H7 (cell line): ENCODE measurements around the gene DCP1A. TPM values are rescaled to one million over a fixed set of nuclear protein-coding genes. Genes with fewer than 3 reads are reported as not detected.

Source experiments
- DNase-seq: peaks from one replicate; pipeline ENCODE4 v3.0.0; 2012
- H3K27me3 ChIP-seq: 2 replicates; pipeline ENCODE4 v1.6.0; 2011; ENCODE audit warnings: mild to moderate bottlenecking, low read length; ENCODE audit not compliant: control insufficient read depth, insufficient read depth
- H3K36me3 ChIP-seq: replicated peaks from 2 replicates; pipeline ENCODE4 v1.5.1; 2011; ENCODE audit warnings: low read length; ENCODE audit not compliant: control insufficient read depth, insufficient read depth
- H3K4me3 ChIP-seq: 2 replicates; pipeline ENCODE4 v1.5.1; 2011; ENCODE audit warnings: low read depth, mild to moderate bottlenecking, control low read depth, low read length, moderate library complexity; ENCODE audit not compliant: insufficient read depth
- total RNA-seq: library from RNA; depleted of rRNA; stranded (reverse); fragments of >200 nt; shearing (Covaris generic); gene quantifications from 2 replicates; pipeline ENCODE4 v1.2.3, GENCODE V29; 2014; rRNA removed

Gene DCP1A
- total RNA-seq, 1 experiment from 2014 or later, result 12.9 TPM

- no peaks in the 10 kb centered on the region for H3K27me3 ChIP-seq
- DNase-seq, result peak; percentile 35
- no peak overlapping the region for H3K4me3 ChIP-seq
- peaks cover 88% of the 10 kb centered on the region for H3K36me3 ChIP-seq
Measured at GRCh38 chr3:53238051-53238850, 109.1 kb downstream of the DCP1A start.

DNA sequence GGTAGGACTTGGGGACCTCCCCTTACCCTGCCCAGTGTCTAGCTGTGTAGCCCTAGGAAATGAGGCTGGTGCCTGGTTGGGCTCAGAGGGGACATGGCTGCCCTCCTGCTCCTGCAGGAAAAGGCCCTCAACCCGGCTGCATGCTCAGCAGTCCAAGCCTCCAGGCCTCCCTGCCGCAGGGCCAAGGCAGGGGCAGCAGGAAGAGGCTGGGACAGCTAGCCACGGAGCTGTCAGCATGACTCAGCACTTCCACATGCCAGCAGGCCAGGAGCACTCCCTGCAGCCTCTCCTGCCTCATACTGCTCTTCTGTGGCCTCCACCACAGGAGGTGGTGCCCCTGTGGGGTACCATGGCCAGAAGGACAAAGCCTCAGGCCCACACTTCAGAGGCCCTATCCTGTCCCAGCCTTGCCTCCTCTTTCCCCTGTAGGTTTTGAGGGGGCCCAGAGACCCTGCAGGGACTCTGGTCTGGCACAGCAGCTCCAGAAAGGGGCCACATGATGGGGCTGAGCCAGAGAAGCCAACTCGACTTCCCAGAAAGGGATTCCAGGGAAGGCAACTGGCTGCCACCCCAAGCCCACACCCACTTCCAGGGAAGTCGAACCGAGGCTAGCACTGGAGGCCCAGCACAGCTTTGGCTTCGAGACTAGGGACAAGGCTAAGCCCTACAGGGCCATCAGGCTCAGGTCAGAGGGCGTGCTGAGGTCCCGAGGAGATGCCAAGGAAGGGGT, 111.1 kb downstream of the DCP1A start:
- peak; percentile 77 for DNase-seq
- Histone ChIP-seq H3K4me3 (no peak overlapping the region), H3K36me3 (peaks cover 92% of the 10 kb centered on the region), H3K27me3 (no peaks in the 10 kb centered on the region)

DNA sequence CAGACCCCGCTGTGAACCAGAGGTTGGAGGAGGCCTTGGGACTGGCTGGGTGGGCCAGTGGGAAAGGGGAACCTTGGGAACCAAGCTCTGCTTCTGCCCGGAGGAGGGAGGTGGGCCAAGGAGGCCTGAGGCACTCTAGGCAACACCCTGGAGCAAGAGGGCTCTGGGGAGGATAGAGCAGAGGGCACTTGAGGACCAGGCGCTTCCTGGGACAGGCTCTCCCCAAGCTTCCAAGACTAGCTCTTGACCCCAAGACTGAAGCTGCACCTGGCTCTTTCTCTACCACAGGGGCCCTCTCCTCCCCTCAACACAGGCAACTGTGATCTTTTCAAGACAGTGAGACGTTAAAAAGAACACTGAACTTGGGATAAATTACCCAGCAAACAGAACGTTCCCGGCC, 111.8 kb downstream of the DCP1A start:
- Histone ChIP-seq H3K36me3 (peaks cover 92% of the 10 kb centered on the region), H3K27me3 (no peaks in the 10 kb centered on the region), H3K4me3 (no peak overlapping the region)
- DNase-seq, result no peak

DNA sequence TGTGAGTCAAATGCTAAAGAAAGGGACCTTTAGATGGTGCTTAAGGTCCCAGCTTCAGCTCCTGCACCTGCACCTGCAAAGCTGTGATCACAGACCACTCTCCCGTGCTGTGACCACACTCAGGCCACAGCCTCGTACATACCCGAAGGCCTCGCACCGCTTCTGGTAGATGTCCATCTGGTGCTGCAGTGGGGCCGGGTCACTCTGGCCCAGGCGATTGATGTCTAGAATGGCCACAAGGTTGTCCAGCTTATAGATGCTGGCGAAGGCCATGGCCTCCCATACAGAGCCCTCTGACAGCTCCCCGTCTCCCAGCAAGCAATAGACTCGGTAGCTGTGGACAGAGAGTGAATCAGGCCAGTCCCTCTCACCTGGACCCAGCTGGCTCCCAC, 112.5 kb downstream of the DCP1A start:
- DNase-seq, result peak; percentile 36
- Histone ChIP-seq H3K27me3 (no peaks in the 10 kb centered on the region), H3K36me3 (peaks cover 91% of the 10 kb centered on the region), H3K4me3 (no peak overlapping the region)

DNA sequence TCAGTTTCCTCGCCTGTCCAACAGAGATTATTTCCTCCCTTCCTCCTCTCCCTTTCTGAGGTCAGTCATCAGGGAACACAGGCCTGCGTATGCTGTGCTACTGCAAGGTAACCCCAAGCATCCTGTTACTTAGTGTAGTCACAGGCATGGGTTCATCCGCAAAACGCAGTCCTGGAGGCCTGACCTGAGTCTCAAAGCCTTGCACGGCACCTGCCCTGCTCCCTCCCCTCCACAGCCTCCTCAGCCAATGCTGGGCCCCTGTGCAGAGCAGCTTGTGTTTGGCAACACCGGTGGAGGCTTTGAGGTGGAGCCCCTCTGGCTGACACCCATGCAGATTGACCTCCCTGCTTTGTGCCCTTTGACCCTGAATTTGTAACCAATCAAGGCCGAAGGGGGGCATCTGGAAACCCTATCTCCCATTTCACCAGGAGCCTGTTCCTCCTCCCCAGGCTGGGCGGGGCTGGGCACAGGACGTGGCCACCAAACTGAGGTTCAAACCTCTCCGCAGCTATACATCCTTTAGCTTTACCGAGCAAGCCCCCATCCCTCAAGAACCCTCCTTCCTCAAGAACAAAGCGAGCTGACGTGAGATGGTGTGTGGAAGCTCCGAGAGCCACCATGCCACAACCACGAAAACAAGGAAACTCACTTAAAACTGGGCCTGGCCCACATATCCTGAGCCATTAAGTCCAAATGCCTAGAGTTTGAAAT, 113.1 kb downstream of the DCP1A start:
- Histone ChIP-seq H3K4me3 (no peak overlapping the region), H3K36me3 (peaks cover 91% of the 10 kb centered on the region)

More for the DNA sequence above, 113.1 kb downstream of the DCP1A start:
- H3K27me3 ChIP-seq, result no peaks in the 10 kb centered on the region
- DNase-seq, result peak; percentile 46

Other genes starting within 250 kb of the DCP1A start
- gene RFT1, start 217.1 kb downstream of the DCP1A start, total RNA-seq, result 9.5 and 10.4 TPM in 2 replicates
- gene PRKCD, start 186.3 kb downstream of the DCP1A start, total RNA-seq, result 2.9 and 3.1 TPM in 2 replicates
- 1,918 and 2,169 TPM in 2 replicates for gene TKT, start 91.5 kb downstream of the DCP1A start, total RNA-seq
- 1.0 TPM in 1 of 2 replicates, not detected in the other for gene CACNA1D, start 147.1 kb upstream of the DCP1A start, total RNA-seq